Kidney (tissue), 14 donors: ENCODE data around the gene YTHDC1. TPM values are rescaled to one million over a fixed set of nuclear protein-coding genes. Genes with fewer than 3 reads are reported as not detected.

Source experiments
- DNase-seq, 5 donors: peaks; one replicate each; pipeline ENCODE4 v3.0.0-alpha.2; 2013 to 2020
- FAIRE-seq: peaks from 2 replicates; lab custom pipeline; 2012; peaks lifted over from hg19 to GRCh38; lab: Jason Lieb, UNC
- H3K27ac ChIP-seq, 2 donors: one replicate each; pipeline ENCODE4 v1.7.0; 2013; ENCODE audit warnings: low read depth in 2 of 2, low read length in 2 of 2, inconsistent platforms in 1 of 2
- H3K27me3 ChIP-seq: one replicate; pipeline ENCODE4 v1.7.1; 2013; ENCODE audit warnings: low read length, inconsistent platforms; ENCODE audit not compliant: control insufficient read depth, insufficient read depth
- H3K36me3 ChIP-seq, 3 donors: one replicate each; pipeline versions ENCODE4 v1.7.0 to v1.7.1; 2013; ENCODE audit warnings: low read length in 3 of 3, control low read depth in 1 of 3, inconsistent platforms in 1 of 3; ENCODE audit not compliant: insufficient read depth in 3 of 3, control insufficient read depth in 2 of 3
- H3K4me1 ChIP-seq, 3 donors: one replicate each; pipeline versions ENCODE4 v1.7.0 to v1.7.1; 2013; ENCODE audit warnings: low read length in 3 of 3, inconsistent platforms in 1 of 3, low read depth in 1 of 3; ENCODE audit not compliant: control insufficient read depth in 2 of 3, insufficient read depth in 2 of 3
- H3K4me3 ChIP-seq, 3 donors: one replicate each; pipeline versions ENCODE4 v1.7.0 to v1.8.1; 2013; ENCODE audit warnings: low read length in 3 of 3, control low read depth in 1 of 3, inconsistent platforms in 1 of 3
- H3K9ac ChIP-seq, 3 donors: one replicate each; pipeline versions ENCODE4 v1.7.0 to v1.7.1; 2013; ENCODE audit warnings: low read length in 3 of 3, control low read depth in 1 of 3, inconsistent platforms in 1 of 3
- H3K9me3 ChIP-seq, 3 donors: one replicate each; pipeline versions ENCODE4 v1.7.0 to v1.7.1; 2013; ENCODE audit warnings: low read length in 3 of 3, control low read depth in 1 of 3, inconsistent platforms in 1 of 3; ENCODE audit not compliant: control insufficient read depth in 2 of 3, insufficient read depth in 1 of 3
- CTCF ChIP-seq: IDR thresholded peaks from 3 replicates; pipeline ENCODE4 v1.5.1; 2012; ENCODE audit warnings: mild to moderate bottlenecking, moderate library complexity, borderline replicate concordance; ENCODE audit not compliant: insufficient read depth; ENCODE audit errors: extremely low read depth
- intact Hi-C: fragments of 100-400 bp; cut with DNase I; formaldehyde crosslinking; loops from one replicate; pipeline ENCODE4 v1.11.1; 2022
- polyA plus RNA-seq: library from polyadenylated mRNA; stranded (reverse); fragments of 350-450 nt; fragmentation: Illumina TruSeq; extraction: RNeasy Lipid Tissue Mini Kit (QIAGEN cat#74804); gene quantifications from one replicate; pipeline ENCODE4 v1.2.3, GENCODE V29; 2014; ENCODE audit warnings: low read depth, low replicate concordance; ENCODE audit not compliant: insufficient read depth
- total RNA-seq: library from RNA; stranded (reverse); fragmentation: NEBNext Ultra II Directional; extraction: Animal tissue kit (Norgen Biotek cat#: 25700); gene quantifications from one replicate; pipeline ENCODE4 v1.2.1, GENCODE V29; 2021
- donor health status: control.
- donor health status: control.
- donor health status: control.
- donor health status: control.
- donor health status: control.
- donor health status: DM: yes; HTN: yes; CAD: no.
- donor health status: Normal renal cell carcinoma (clear cell type).

The YTHDC1 gene
- total and polyA plus RNA-seq, 2 donors from 2014 or later, result 32.6 to 99.7 TPM

DNA sequence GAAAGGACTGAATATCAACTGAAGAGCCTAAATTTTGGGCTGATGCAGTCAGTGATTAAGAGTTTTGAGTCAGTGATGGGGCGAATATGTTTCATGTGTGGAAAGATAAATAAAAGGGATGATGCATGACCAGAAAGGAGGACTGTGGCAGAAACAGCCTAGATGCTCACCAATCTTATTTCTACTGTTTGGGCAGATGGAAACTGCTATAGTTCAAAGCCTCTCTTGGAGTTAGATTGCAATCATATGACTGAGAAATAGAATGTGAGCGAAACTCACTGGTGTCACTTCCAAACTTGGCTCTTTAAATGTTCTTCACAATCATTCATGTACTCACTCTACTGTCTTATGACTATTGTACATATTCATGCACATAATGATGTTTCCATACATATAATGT is 35.4 kb upstream of the YTHDC1 start:
- intact Hi-C loops, result no loop called here
- Histone ChIP-seq H3K9ac (no peak overlapping the region), H3K27me3 (no peaks in the 10 kb centered on the region), H3K4me3 (no peak overlapping the region), H3K9me3 (no peaks in the 10 kb centered on the region), H3K4me1 (no peaks in the 10 kb centered on the region), H3K36me3 (no peaks in the 10 kb centered on the region), H3K27ac (no peak overlapping the region)
- DNase-seq (no peak), FAIRE-seq (no peak)
- no peak for TF ChIP-seq CTCF

DNA sequence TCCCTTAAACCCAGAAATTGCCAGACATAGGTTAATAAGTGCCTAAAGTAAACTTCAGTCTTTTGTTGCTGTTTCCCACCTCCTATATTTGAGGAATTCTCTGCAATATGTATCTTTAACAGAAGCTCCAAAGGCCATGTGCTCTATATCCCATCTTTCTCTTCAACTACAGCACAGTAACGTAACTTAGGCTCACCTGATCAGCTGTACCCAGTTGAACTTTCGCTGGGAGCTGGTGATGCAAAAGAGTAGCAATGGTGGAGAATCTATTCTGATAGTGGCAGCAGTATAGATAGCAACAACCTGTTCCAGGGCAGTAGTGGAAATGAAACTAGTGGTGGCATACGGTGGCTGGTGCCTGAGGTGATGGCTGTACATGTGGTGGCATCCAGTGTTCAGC is 33.2 kb upstream of the YTHDC1 start:
- no peaks in the 10 kb centered on the region for H3K27me3 ChIP-seq
- no peak for FAIRE-seq
- H3K9ac ChIP-seq, result no peak overlapping the region
- H3K4me3 ChIP-seq, result no peak overlapping the region
- H3K9me3 ChIP-seq, result no peaks in the 10 kb centered on the region
- H3K27ac ChIP-seq, result no peak overlapping the region
- no peaks in the 10 kb centered on the region for H3K4me1 ChIP-seq
- TF ChIP-seq CTCF, result no peak
- DNase-seq, result no peak
- no peaks in the 10 kb centered on the region for H3K36me3 ChIP-seq
- intact Hi-C loops, result no loop called here

DNA sequence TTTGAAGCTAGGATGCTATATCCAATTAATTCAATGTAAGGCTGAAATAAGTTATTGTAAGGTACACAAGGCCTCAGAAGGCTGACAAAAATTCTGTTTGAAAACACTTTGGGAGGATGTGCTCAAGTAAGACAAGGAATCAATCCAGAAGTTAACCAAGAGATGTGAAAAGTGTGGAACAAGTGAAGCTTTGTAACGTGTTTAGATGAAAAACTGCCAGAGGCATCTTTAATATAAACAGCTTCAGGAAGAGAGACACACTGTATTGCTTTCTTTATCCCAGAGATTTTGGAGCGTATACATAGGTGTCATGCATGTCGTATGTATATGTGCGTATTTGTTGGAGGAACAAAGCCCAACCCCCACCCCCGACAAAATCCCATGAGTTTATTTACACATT is 28.3 kb upstream of the YTHDC1 start:
- Histone ChIP-seq H3K27me3 (no peaks in the 10 kb centered on the region), H3K4me3 (no peak overlapping the region), H3K4me1 (peaks cover 0 to 2% (median 0%) of the 10 kb centered on the region in 3 donors), H3K27ac (no peak overlapping the region), H3K9ac (no peak overlapping the region), H3K36me3 (no peaks in the 10 kb centered on the region), H3K9me3 (no peaks in the 10 kb centered on the region)
- TF ChIP-seq CTCF, result no peak
- DNase-seq (no peak), FAIRE-seq (no peak)
- intact Hi-C loops, result loop anchor here (5.0 kb wide), 1 partner anchor 106 kb away; no protein-coding TSS in a partner anchor
